Osteoblast (primary cell): ENCODE results near the gene PTPRN2. TPM values are rescaled to one million over a fixed set of nuclear protein-coding genes. Genes with fewer than 3 reads are reported as not detected.

Experiments used
- DNase-seq: peaks from one replicate; pipeline ENCODE4 v3.0.0; 2011; ENCODE audit warnings: low spot score, mixed read lengths; ENCODE audit not compliant: insufficient read length; ENCODE audit errors: missing footprints
- H2AFZ ChIP-seq: 2 replicates; pipeline ENCODE4 v1.6.0; 2011; ENCODE audit warnings: mild to moderate bottlenecking, low read length
- H3K27ac ChIP-seq: 2 replicates; pipeline ENCODE4 v1.5.1; 2011; ENCODE audit warnings: mild to moderate bottlenecking, low read depth, low read length, moderate library complexity
- H3K27me3 ChIP-seq: 2 replicates; pipeline ENCODE4 v1.6.0; 2012; ENCODE audit warnings: mild to moderate bottlenecking, control low read depth, inconsistent platforms, low read length, moderate library complexity; ENCODE audit not compliant: insufficient read depth
- H3K36me3 ChIP-seq: 2 replicates; pipeline ENCODE4 v1.5.1; 2011; ENCODE audit warnings: mild to moderate bottlenecking, low read length, control low read depth, moderate library complexity; ENCODE audit not compliant: insufficient read depth
- H3K4me1 ChIP-seq: 2 replicates; pipeline ENCODE4 v1.5.1; 2011; ENCODE audit warnings: mild to moderate bottlenecking, low read length, control low read depth, moderate library complexity; ENCODE audit not compliant: insufficient read depth
- H3K4me2 ChIP-seq: 2 replicates; pipeline ENCODE4 v1.6.0; 2011; ENCODE audit warnings: mild to moderate bottlenecking, low read length; ENCODE audit not compliant: insufficient read depth
- H3K4me3 ChIP-seq: fragments of 200-600 bp; sonication (generic); 3 replicates; pipeline ENCODE4 v1.5.1; 2012; ENCODE audit warnings: mild to moderate bottlenecking, low read length, inconsistent platforms; ENCODE audit not compliant: insufficient read depth
- H3K79me2 ChIP-seq: 2 replicates; pipeline ENCODE4 v1.6.0; 2012; ENCODE audit warnings: mild to moderate bottlenecking, low read length, control low read depth, inconsistent platforms; ENCODE audit not compliant: insufficient read depth
- H3K9me3 ChIP-seq: 2 replicates; pipeline ENCODE4 v1.5.1; 2011; ENCODE audit warnings: low read depth, low read length, control low read depth
- H4K20me1 ChIP-seq: 2 replicates; pipeline ENCODE4 v1.6.0; 2012; ENCODE audit warnings: mild to moderate bottlenecking, low read length, control low read depth; ENCODE audit not compliant: insufficient read depth
- total RNA-seq: library from RNA; depleted of rRNA; stranded (reverse); fragments of >200 nt; gene quantifications from 2 replicates; pipeline ENCODE4 v1.2.3, GENCODE V29; 2012
- TF ChIP-seq, protein P1 (sequence below): IDR thresholded peaks from 2 replicates; pipeline ENCODE4 v1.5.1; 2011; ENCODE audit warnings: mild to moderate bottlenecking, low read depth, low read length, moderate library complexity; ENCODE audit errors: extremely low read depth

The PTPRN2 gene
- total RNA-seq, 1 donor: 0.36 TPM

DNA sequence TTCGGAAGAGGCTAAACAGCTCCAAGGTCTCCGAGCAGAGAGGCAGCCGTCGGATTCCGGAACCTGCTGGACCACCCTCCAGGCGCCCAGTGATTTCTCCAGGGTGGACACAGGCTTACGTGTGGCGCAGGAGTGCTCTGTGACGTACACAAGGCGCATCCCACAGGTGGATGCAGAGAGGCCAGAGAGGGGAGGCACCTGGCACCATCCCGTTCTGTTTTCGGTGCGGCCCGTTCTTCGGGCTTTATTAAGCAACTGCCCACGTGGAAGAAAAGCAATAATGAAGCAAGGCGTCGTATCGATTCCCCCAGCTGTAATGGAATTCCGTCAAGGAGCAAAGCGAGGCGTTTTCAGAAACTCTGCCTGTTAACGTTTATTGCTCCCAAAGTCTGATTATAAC is 163.6 kb downstream of the PTPRN2 start:
- DNase-seq: no peak
- no peak overlapping the region for H3K4me3 ChIP-seq
- no peaks in the 10 kb centered on the region for H3K9me3 ChIP-seq
- H3K27me3 ChIP-seq: no peaks in the 10 kb centered on the region
- H4K20me1 ChIP-seq: no peaks in the 10 kb centered on the region
- H3K79me2 ChIP-seq: no peaks in the 10 kb centered on the region
- no peak overlapping the region for H3K4me2 ChIP-seq
- H3K4me1 ChIP-seq: no peaks in the 10 kb centered on the region
- TF ChIP-seq, protein P1, sequence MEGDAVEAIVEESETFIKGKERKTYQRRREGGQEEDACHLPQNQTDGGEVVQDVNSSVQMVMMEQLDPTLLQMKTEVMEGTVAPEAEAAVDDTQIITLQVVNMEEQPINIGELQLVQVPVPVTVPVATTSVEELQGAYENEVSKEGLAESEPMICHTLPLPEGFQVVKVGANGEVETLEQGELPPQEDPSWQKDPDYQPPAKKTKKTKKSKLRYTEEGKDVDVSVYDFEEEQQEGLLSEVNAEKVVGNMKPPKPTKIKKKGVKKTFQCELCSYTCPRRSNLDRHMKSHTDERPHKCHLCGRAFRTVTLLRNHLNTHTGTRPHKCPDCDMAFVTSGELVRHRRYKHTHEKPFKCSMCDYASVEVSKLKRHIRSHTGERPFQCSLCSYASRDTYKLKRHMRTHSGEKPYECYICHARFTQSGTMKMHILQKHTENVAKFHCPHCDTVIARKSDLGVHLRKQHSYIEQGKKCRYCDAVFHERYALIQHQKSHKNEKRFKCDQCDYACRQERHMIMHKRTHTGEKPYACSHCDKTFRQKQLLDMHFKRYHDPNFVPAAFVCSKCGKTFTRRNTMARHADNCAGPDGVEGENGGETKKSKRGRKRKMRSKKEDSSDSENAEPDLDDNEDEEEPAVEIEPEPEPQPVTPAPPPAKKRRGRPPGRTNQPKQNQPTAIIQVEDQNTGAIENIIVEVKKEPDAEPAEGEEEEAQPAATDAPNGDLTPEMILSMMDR: no peak
- H3K36me3 ChIP-seq: no peaks in the 10 kb centered on the region
- no peak overlapping the region for H2AFZ ChIP-seq
- H3K27ac ChIP-seq: no peak overlapping the region

DNA sequence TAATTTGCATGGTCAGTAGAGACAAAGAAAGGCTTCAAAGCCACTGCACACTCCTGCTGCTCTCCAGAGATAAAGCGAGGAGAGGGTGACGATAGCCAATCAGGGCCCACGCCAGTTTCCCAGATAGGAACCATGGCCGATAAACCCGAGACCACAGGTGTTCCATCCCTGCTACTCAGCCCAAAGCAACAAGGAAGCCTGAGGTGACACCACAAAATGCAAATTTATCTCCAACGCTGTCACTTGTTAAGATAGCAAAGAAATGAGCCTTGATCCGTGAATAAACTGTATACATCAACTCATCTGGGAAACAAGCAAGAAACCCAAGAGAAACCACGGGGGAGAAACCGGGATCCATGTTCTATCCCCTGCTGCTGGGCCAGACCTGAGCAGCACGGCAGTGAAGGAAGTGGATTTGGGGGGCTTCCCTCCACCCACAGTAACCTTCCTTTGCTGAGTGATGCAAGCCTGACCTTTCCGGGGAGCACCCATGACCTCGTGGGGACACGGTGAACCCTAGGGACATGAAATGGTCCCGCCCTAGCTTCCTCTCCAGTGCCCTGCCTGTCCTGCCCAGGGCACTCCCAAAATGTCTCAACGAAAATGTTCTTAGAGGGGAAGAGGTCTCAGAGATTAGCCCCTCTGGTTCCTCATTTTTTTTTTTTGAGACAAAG is 164.6 kb downstream of the PTPRN2 start:
- Histone ChIP-seq H3K36me3 (no peaks in the 10 kb centered on the region), H4K20me1 (no peaks in the 10 kb centered on the region), H3K27me3 (no peaks in the 10 kb centered on the region), H2AFZ (no peak overlapping the region), H3K9me3 (no peaks in the 10 kb centered on the region), H3K4me2 (no peak overlapping the region), H3K27ac (no peak overlapping the region), H3K4me1 (no peaks in the 10 kb centered on the region), H3K79me2 (no peaks in the 10 kb centered on the region), H3K4me3 (no peak overlapping the region)
- TF ChIP-seq, protein P1: no peak
- DNase-seq: no peak

DNA sequence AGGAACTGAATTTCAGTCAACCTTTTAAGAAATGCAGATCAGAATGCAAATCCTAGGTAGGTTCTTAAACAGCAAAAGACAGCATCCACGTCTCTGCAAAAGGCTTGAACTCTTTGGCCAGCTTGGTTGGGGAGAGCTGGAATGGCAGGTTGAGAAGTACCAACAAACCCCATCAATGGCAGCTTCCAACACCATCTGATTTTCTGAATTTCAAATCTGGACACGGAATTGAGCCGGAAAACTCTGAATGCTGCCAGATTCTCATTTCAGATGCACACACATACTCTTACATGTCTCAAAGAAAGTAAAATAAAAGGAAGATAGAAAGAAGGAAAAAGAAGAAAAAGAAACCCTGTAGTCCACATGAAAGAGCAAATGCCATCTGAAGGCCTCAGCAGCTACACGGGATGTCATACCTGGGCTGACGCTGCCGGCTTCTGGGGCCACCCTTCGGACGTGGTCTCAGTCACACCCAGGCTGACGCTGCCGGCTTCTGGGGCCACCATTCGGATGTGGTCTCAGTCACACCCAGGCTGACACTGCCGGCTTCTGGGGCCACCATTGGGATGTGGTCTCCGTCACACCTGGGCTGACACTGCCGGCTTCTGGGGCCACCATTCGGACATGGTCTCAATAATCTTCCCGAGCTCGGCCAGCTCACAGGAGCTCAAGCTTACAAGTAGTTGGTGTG is 165.3 kb downstream of the PTPRN2 start:
- DNase-seq: no peak
- TF ChIP-seq, protein P1: no peak
- no peaks in the 10 kb centered on the region for H3K36me3 ChIP-seq
- H3K4me1 ChIP-seq: no peaks in the 10 kb centered on the region
- H2AFZ ChIP-seq: no peak overlapping the region
- no peak overlapping the region for H3K4me3 ChIP-seq
- H3K9me3 ChIP-seq: no peaks in the 10 kb centered on the region
- H3K27ac ChIP-seq: no peak overlapping the region
- no peaks in the 10 kb centered on the region for H3K27me3 ChIP-seq
- H4K20me1 ChIP-seq: no peaks in the 10 kb centered on the region
- H3K4me2 ChIP-seq: no peak overlapping the region
- no peaks in the 10 kb centered on the region for H3K79me2 ChIP-seq

DNA sequence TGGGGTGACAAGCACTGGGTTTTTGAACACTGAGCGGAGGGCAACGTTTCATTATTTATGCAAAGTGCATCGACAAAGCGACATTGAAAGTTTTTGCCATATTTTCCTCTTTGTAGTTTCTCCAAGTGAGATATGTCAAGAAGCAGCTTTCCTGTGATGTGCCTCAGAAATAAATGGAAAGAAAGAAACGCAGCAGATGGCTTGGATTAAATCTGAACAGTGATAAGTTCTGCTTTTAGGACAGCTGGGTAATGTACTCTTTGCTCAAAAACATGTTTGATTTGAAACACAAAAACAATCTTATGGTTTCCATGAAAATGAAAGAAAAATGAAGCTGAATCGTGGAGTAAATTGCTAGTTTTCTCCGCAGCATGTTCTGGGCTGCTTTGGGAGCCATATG is 166.3 kb downstream of the PTPRN2 start:
- no peak for DNase-seq
- Histone ChIP-seq H3K4me3 (no peak overlapping the region), H3K4me2 (no peak overlapping the region), H3K27ac (no peak overlapping the region), H2AFZ (no peak overlapping the region), H3K4me1 (no peaks in the 10 kb centered on the region), H3K79me2 (no peaks in the 10 kb centered on the region), H3K36me3 (no peaks in the 10 kb centered on the region), H3K27me3 (no peaks in the 10 kb centered on the region), H3K9me3 (no peaks in the 10 kb centered on the region), H4K20me1 (no peaks in the 10 kb centered on the region)
- TF ChIP-seq, protein P1: no peak
